Natural killer cell (primary cell): Measurements from ENCODE around the gene USHBP1. TPM values are rescaled to one million over a fixed set of nuclear protein-coding genes. Genes with fewer than 3 reads are reported as not detected.

Source experiments
- ATAC-seq, 3 donors: fragments of 150-1000 bp in 2 of 3; fragments of 200-7000 bp in 1 of 3; cut with Tn5 transposase; 1 replicate in 1 of 3; 2 replicates in 2 of 3; pipeline ENCODE4 v1.10.0; 2021; ENCODE audit warnings: mild to moderate bottlenecking in 2 of 3, moderate library complexity in 2 of 3
- DNase-seq, 2 donors: peaks; one replicate each; pipeline versions ENCODE4 v3.0.0 to v3.0.0-alpha.2; 2013 to 2021; ENCODE audit warnings: mixed read lengths in 1 of 2
- H3K27ac ChIP-seq: one replicate; pipeline ENCODE4 v1.5.1; 2013; ENCODE audit warnings: mild to moderate bottlenecking, low read length
- H3K27me3 ChIP-seq: one replicate; pipeline ENCODE4 v1.6.1; 2013; ENCODE audit warnings: low read length; ENCODE audit not compliant: control insufficient read depth, insufficient read depth
- H3K36me3 ChIP-seq: one replicate; pipeline ENCODE4 v1.6.1; 2013; ENCODE audit warnings: low read length; ENCODE audit not compliant: control insufficient read depth, insufficient read depth
- H3K4me1 ChIP-seq: one replicate; pipeline ENCODE4 v1.6.1; 2013; ENCODE audit warnings: low read length; ENCODE audit not compliant: control insufficient read depth, insufficient read depth
- H3K4me3 ChIP-seq: one replicate; pipeline ENCODE4 v1.5.1; 2013; ENCODE audit warnings: low read length
- H3K9me3 ChIP-seq: one replicate; pipeline ENCODE4 v1.6.1; 2013; ENCODE audit warnings: low read length; ENCODE audit not compliant: control insufficient read depth, insufficient read depth
- H3K27ac Mint-ChIP-seq, 2 donors: one replicate each; pipeline ENCODE4 v1.8.0; 2022; ENCODE audit warnings: mild to moderate bottlenecking in 2 of 2, mixed read lengths in 2 of 2, moderate library complexity in 1 of 2
- H3K27me3 Mint-ChIP-seq, 2 donors: one replicate each; pipeline ENCODE4 v1.8.0; 2022; ENCODE audit warnings: low read depth in 2 of 2, mixed read lengths in 2 of 2
- H3K36me3 Mint-ChIP-seq: one replicate; pipeline ENCODE4 v1.8.0; 2022; ENCODE audit warnings: mixed read lengths
- H3K4me1 Mint-ChIP-seq, 2 donors: one replicate each; pipeline ENCODE4 v1.8.0; 2022; ENCODE audit warnings: mixed read lengths in 2 of 2
- H3K4me3 Mint-ChIP-seq: one replicate; pipeline ENCODE4 v1.8.0; 2022; ENCODE audit warnings: mild to moderate bottlenecking, moderate library complexity, mixed read lengths
- H3K9me3 Mint-ChIP-seq, 2 donors: one replicate each; pipeline ENCODE4 v1.8.0; 2022; ENCODE audit warnings: mixed read lengths in 2 of 2
- CTCF ChIP-seq: fragments of 200-600 bp; IDR thresholded peaks from one replicate; pipeline ENCODE4 v1.8.0; 2022; ENCODE audit warnings: antibody characterized with exemption
- WGBS: methylation state at CpG from one replicate; pipeline ENCODE4 v1.1.7; 2013; ENCODE audit warnings: missing lambda C conversion rate; ENCODE audit not compliant: insufficient coverage; 5-methylcytosine and 5-hydroxymethylcytosine counted together
- intact Hi-C: fragments of 100-400 bp; cut with micrococcal nuclease; formaldehyde crosslinking; loops from one replicate; pipeline ENCODE4 v1.14.2; 2022
- total RNA-seq, 4 donors: library from RNA; stranded (reverse); fragments of 120-200 nt in 1 of 4; gene quantifications; one replicate each; pipeline versions ENCODE4 v1.2.3 to v1.2.4, GENCODE V29; 2013 to 2022

USHBP1 gene
- total RNA-seq, 3 donors from 2014 or later (not counting 1 experiment from before 2014, with no cell fraction given): not detected

GRCh38 chr19:17240826-17241399, 23.6 kb downstream of the USHBP1 start:
- H3K9me3 Mint-ChIP-seq: no peaks in the 10 kb centered on the region
- no peaks in the 10 kb centered on the region for H3K27me3 ChIP-seq
- H3K9me3 ChIP-seq: no peaks in the 10 kb centered on the region
- peaks cover 0 to 12% of the 10 kb centered on the region in 2 donors for H3K4me1 Mint-ChIP-seq
- H3K36me3 Mint-ChIP-seq: no peaks in the 10 kb centered on the region
- ATAC-seq (no peak), DNase-seq (no peak)
- H3K27ac Mint-ChIP-seq: no peak overlapping the region
- intact Hi-C loops: no loop called here
- peaks cover 11% of the 10 kb centered on the region for H3K4me1 ChIP-seq
- TF ChIP-seq CTCF: no peak
- no peak overlapping the region for H3K27ac ChIP-seq
- H3K36me3 ChIP-seq: no peaks in the 10 kb centered on the region
- H3K4me3 Mint-ChIP-seq: no peak overlapping the region
- H3K27me3 Mint-ChIP-seq: no peaks in the 10 kb centered on the region
- 96% methylated on average over 6 of the region's 6 CpGs for WGBS
- no peak overlapping the region for H3K4me3 ChIP-seq

DNA sequence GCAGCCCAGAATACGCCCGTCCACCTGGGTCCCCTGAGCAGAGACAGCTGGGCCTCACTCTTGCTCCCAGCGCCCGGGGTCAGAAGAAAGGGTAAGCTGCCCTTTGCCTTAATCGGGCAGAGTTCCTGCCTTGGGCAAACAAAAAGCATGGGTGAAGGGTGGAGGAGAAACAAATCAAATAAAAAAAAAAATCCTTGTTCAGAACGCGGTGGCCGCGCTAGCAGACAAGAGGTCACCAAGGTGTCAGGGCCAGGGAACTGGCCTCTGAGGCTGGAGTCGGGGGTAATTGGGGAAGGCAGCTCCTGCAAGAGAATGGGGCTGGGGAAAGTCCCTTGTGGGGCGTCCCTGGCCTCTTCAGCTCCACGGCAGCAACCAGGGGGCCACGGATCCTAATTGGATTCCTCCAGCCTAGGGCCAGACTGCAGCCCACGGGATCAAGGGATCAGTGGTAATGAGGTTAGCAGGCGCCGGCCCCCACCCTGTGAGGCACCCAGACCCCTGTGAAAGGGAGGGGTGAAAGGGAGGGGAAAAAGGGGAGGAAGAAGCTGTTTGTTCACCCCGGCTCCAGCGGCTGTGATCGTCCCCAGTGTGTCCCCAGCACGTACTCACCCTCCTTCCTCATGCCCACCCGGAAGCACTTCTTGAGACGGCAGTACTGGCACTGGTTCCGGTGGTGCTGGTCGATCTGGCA, 24.3 kb downstream of the USHBP1 start:
- H3K36me3 Mint-ChIP-seq: no peaks in the 10 kb centered on the region
- H3K9me3 ChIP-seq: no peaks in the 10 kb centered on the region
- 89% methylated on average over 24 of the region's 24 CpGs for WGBS
- H3K27ac Mint-ChIP-seq: no peak overlapping the region
- H3K4me1 ChIP-seq: peaks cover 13% of the 10 kb centered on the region
- no peak for TF ChIP-seq CTCF
- H3K36me3 ChIP-seq: no peaks in the 10 kb centered on the region
- no peak overlapping the region for H3K4me3 Mint-ChIP-seq
- DNase-seq: no peak
- no peaks in the 10 kb centered on the region for H3K9me3 Mint-ChIP-seq
- H3K4me1 Mint-ChIP-seq: peaks cover 0 to 19% of the 10 kb centered on the region in 2 donors
- no peaks in the 10 kb centered on the region for H3K27me3 ChIP-seq
- no peaks in the 10 kb centered on the region for H3K27me3 Mint-ChIP-seq
- H3K27ac ChIP-seq: no peak overlapping the region
- ATAC-seq: no peak
- intact Hi-C loops: no loop called here
- H3K4me3 ChIP-seq: no peak overlapping the region

GRCh38 chr19:17237747-17238706, 26.5 kb downstream of the USHBP1 start:
- 97% methylated on average over 13 of the region's 13 CpGs for WGBS
- no peak overlapping the region for H3K4me3 ChIP-seq
- intact Hi-C loops: no loop called here
- H3K27ac Mint-ChIP-seq: no peak overlapping the region
- H3K27me3 ChIP-seq: no peaks in the 10 kb centered on the region
- no peak for ATAC-seq
- H3K27ac ChIP-seq: no peak overlapping the region
- no peaks in the 10 kb centered on the region for H3K36me3 Mint-ChIP-seq
- no peaks in the 10 kb centered on the region for H3K9me3 Mint-ChIP-seq
- no peaks in the 10 kb centered on the region for H3K9me3 ChIP-seq
- H3K4me1 ChIP-seq: peaks cover 16% of the 10 kb centered on the region
- no peaks in the 10 kb centered on the region for H3K27me3 Mint-ChIP-seq
- peak overlapping the region; percentile 64 for H3K4me3 Mint-ChIP-seq
- H3K36me3 ChIP-seq: no peaks in the 10 kb centered on the region
- peaks cover 0 to 27% of the 10 kb centered on the region in 2 donors for H3K4me1 Mint-ChIP-seq
- DNase-seq: no peak
- TF ChIP-seq CTCF: no peak
